H1 (cell line): ENCODE measurements around the gene CHST12. TPM values are rescaled to one million over a fixed set of nuclear protein-coding genes. Genes with fewer than 3 reads are reported as not detected.

Experiments
- CTCF ChIA-PET: fragments of 300-600 bp; sonication (Branson Sonifier 250); formaldehyde crosslinking; loops from one replicate; lab custom pipeline; 2021; ENCODE audit not compliant: partially characterized antibody; lab: Charles Lee
- POLR2A ChIA-PET: fragments of 300-600 bp; sonication (Branson Sonifier 250); formaldehyde crosslinking; loops from one replicate; lab custom pipeline; 2021; ENCODE audit warnings: inconsistent platforms; ENCODE audit not compliant: partially characterized antibody; lab: Charles Lee
- DNase-seq, 2 experiments: peaks; one replicate each; pipeline versions ENCODE4 v3.0.0 to v3.0.0-alpha.2; 2010 to 2022; ENCODE audit warnings: low spot score in 2 of 2, low read depth in 1 of 2, mixed read lengths in 1 of 2
- FAIRE-seq: peaks from 2 replicates; lab custom pipeline; 2011; peaks lifted over from hg19 to GRCh38; lab: Jason Lieb, UNC
- H2AFZ ChIP-seq: 2 replicates; pipeline ENCODE4 v1.8.1; 2012; ENCODE audit warnings: low read length, inconsistent platforms
- H2AK5ac ChIP-seq: 2 replicates; pipeline ENCODE4 v1.6.1; 2013; ENCODE audit warnings: low read depth, low read length
- H2BK120ac ChIP-seq: replicated peaks from 2 replicates; pipeline ENCODE3; 2013; ENCODE audit warnings: low read depth, low read length, inconsistent platforms
- H2BK12ac ChIP-seq: 2 replicates; pipeline ENCODE4 v1.6.1; 2013; ENCODE audit warnings: low read depth, low read length
- H2BK15ac ChIP-seq: 2 replicates; pipeline ENCODE4 v1.6.1; 2013; ENCODE audit warnings: low read length
- H2BK20ac ChIP-seq: 2 replicates; pipeline ENCODE4 v1.6.1; 2013; ENCODE audit warnings: low read length
- H2BK5ac ChIP-seq: 2 replicates; pipeline ENCODE4 v1.6.1; 2013; ENCODE audit warnings: low read depth, low read length
- H3K14ac ChIP-seq: 2 replicates; pipeline ENCODE4 v1.6.1; 2013; ENCODE audit warnings: inconsistent platforms; ENCODE audit not compliant: insufficient read length
- H3K18ac ChIP-seq: 2 replicates; pipeline ENCODE4 v1.6.1; 2013; ENCODE audit warnings: low read length; ENCODE audit errors: extremely low read depth
- H3K23ac ChIP-seq: 2 replicates; pipeline ENCODE4 v1.6.1; 2013; ENCODE audit warnings: inconsistent platforms; ENCODE audit not compliant: insufficient read length
- H3K23me2 ChIP-seq: 2 replicates; pipeline ENCODE4 v1.6.1; 2013; ENCODE audit warnings: low read depth, low read length
- H3K27ac ChIP-seq: 2 replicates; pipeline ENCODE4 v1.6.1; 2011; ENCODE audit warnings: low read depth, low read length, inconsistent platforms
- H3K27me3 ChIP-seq, 4 experiments: replicated peaks in 1 of 4; 1 replicate in 1 of 4; 2 replicates in 3 of 4; pipeline versions ENCODE4 v1.6.1 to v1.8.1; 2011 to 2013; ENCODE audit warnings: low read length in 3 of 4, mild to moderate bottlenecking in 3 of 4, inconsistent platforms in 2 of 4, mixed read lengths in 2 of 4, moderate library complexity in 1 of 4; ENCODE audit not compliant: control insufficient read depth in 3 of 4, insufficient read depth in 3 of 4; ENCODE audit errors: extremely low read depth in 1 of 4
- H3K36me3 ChIP-seq, 4 experiments: 2 replicates each; pipeline versions ENCODE4 v1.6.1 to v1.8.1; 2011 to 2013; ENCODE audit warnings: mild to moderate bottlenecking in 4 of 4, low read length in 3 of 4, moderate library complexity in 2 of 4, control low read depth in 1 of 4, inconsistent platforms in 1 of 4; ENCODE audit not compliant: insufficient read depth in 4 of 4, control insufficient read depth in 2 of 4
- H3K4ac ChIP-seq: replicated peaks from 2 replicates; pipeline ENCODE3; 2013; ENCODE audit warnings: low read length, low read depth, mixed read lengths, inconsistent platforms; ENCODE audit not compliant: insufficient read length
- H3K4me1 ChIP-seq, 4 experiments: replicated peaks in 1 of 4; 1 replicate in 1 of 4; 2 replicates in 3 of 4; pipeline versions ENCODE4 v1.6.1 to v1.8.1; 2011 to 2013; ENCODE audit warnings: low read length in 3 of 4, inconsistent platforms in 2 of 4, mixed read lengths in 1 of 4; ENCODE audit not compliant: insufficient read depth in 4 of 4, control insufficient read depth in 3 of 4
- H3K4me2 ChIP-seq, 2 experiments: 2 replicates each; pipeline versions ENCODE4 v1.6.1 to v1.8.1; 2011 to 2013; ENCODE audit warnings: low read depth in 2 of 2, low read length in 2 of 2, control low read depth in 1 of 2, inconsistent platforms in 1 of 2, mild to moderate bottlenecking in 1 of 2; ENCODE audit not compliant: insufficient read depth in 1 of 2
- H3K4me3 ChIP-seq, 4 experiments: fragments of 200-600, 300-600 bp in 1 of 4; sonication (generic), shearing (Covaris generic), sonication (Bioruptor Twin) in 1 of 4; 2 replicates each; pipeline versions ENCODE4 v1.5.1 to v1.8.1; 2011 to 2016; ENCODE audit warnings: low read length in 4 of 4, low read depth in 3 of 4, control low read depth in 2 of 4, inconsistent platforms in 2 of 4, mild to moderate bottlenecking in 2 of 4, mixed read lengths in 1 of 4, moderate library complexity in 1 of 4; ENCODE audit not compliant: insufficient read depth in 2 of 4; ENCODE audit errors: extremely low read depth in 1 of 4
- H3K56ac ChIP-seq: replicated peaks from 2 replicates; pipeline ENCODE3; 2013; ENCODE audit warnings: low read depth, mild to moderate bottlenecking, mixed read lengths, low read length, inconsistent platforms; ENCODE audit not compliant: insufficient read length
- H3K79me1 ChIP-seq: 2 replicates; pipeline ENCODE4 v1.6.1; 2013; ENCODE audit warnings: low read depth, low read length, control low read depth
- H3K79me2 ChIP-seq, 2 experiments: 2 replicates each; pipeline versions ENCODE4 v1.6.1 to v1.8.1; 2012 to 2013; ENCODE audit warnings: low read length in 2 of 2, mild to moderate bottlenecking in 2 of 2, inconsistent platforms in 1 of 2; ENCODE audit not compliant: insufficient read depth in 2 of 2, control insufficient read depth in 1 of 2
- H3K9ac ChIP-seq, 4 experiments: replicated peaks in 1 of 4; 1 replicate in 1 of 4; 2 replicates in 3 of 4; pipeline versions ENCODE4 v1.6.1 to v1.8.1; 2011 to 2013; ENCODE audit warnings: low read depth in 3 of 4, low read length in 3 of 4, control low read depth in 2 of 4, mild to moderate bottlenecking in 2 of 4, moderate library complexity in 2 of 4, inconsistent platforms in 1 of 4; ENCODE audit errors: extremely low read depth in 1 of 4
- H3K9me3 ChIP-seq, 2 experiments: 2 replicates each; pipeline versions ENCODE4 v1.6.1 to v1.8.1; 2012 to 2013; ENCODE audit warnings: mild to moderate bottlenecking in 2 of 2, moderate library complexity in 2 of 2, control low read depth in 1 of 2, inconsistent platforms in 1 of 2, low read depth in 1 of 2, low read length in 1 of 2, mixed read lengths in 1 of 2; ENCODE audit not compliant: insufficient read depth in 2 of 2
- H4K20me1 ChIP-seq, 2 experiments: replicated peaks in 1 of 2; 2 replicates each; pipeline versions ENCODE3 to v1.8.1; 2011 to 2013; ENCODE audit warnings: inconsistent platforms in 2 of 2, low read length in 2 of 2, mild to moderate bottlenecking in 1 of 2; ENCODE audit not compliant: insufficient read depth in 2 of 2, control insufficient read depth in 1 of 2
- H4K5ac ChIP-seq: 2 replicates; pipeline ENCODE4 v1.6.1; 2013; ENCODE audit warnings: low read length, low read depth, mixed read lengths, inconsistent platforms; ENCODE audit not compliant: insufficient read length
- H4K8ac ChIP-seq: 2 replicates; pipeline ENCODE4 v1.8.0; 2013; ENCODE audit warnings: mild to moderate bottlenecking, moderate library complexity, low read length, inconsistent platforms; ENCODE audit not compliant: insufficient read depth; ENCODE audit errors: extremely low read depth
- H4K91ac ChIP-seq: replicated peaks from 2 replicates; pipeline ENCODE3; 2013; ENCODE audit warnings: low read length, mixed read lengths, inconsistent platforms; ENCODE audit not compliant: insufficient read length
- BRCA1 ChIP-seq: IDR thresholded peaks from 2 replicates; pipeline ENCODE4 v1.6.1; 2012; ENCODE audit warnings: low read depth, low read length, improper control_type of control experiment
- CHD1 ChIP-seq: IDR thresholded peaks from 2 replicates; pipeline ENCODE4 v1.6.1; 2012; ENCODE audit warnings: low read depth, low read length, improper control_type of control experiment
- CTBP2 ChIP-seq: IDR thresholded peaks from 2 replicates; pipeline ENCODE4 v1.7.0; 2011; ENCODE audit warnings: borderline replicate concordance, mild to moderate bottlenecking, moderate library complexity, mixed read lengths, low read length; ENCODE audit not compliant: insufficient read depth, insufficient read length
- EGR1 ChIP-seq: IDR thresholded peaks from 2 replicates; pipeline ENCODE4 v1.6.1; 2011; ENCODE audit warnings: low read depth, low read length, borderline replicate concordance
- GABPA ChIP-seq: IDR thresholded peaks from 2 replicates; pipeline ENCODE4 v1.6.1; 2011; ENCODE audit warnings: mild to moderate bottlenecking, low read length, moderate library complexity, borderline replicate concordance; ENCODE audit not compliant: insufficient read depth
- POLR2AphosphoS5 ChIP-seq: IDR thresholded peaks from 2 replicates; pipeline ENCODE4 v1.6.1; 2011; ENCODE audit warnings: low read depth, low read length
- RNF2 ChIP-seq: fragments of 200-900, 300-1000 bp; sonication (generic); IDR thresholded peaks from 2 replicates; pipeline ENCODE4 v1.7.1; 2016; ENCODE audit warnings: borderline replicate concordance, low read depth, mild to moderate bottlenecking, antibody characterized with exemption, low read length; ENCODE audit not compliant: poor library complexity, severe bottlenecking; ENCODE audit errors: missing control alignments
- SP4 ChIP-seq: IDR thresholded peaks from 2 replicates; pipeline ENCODE4 v1.6.1; 2012; ENCODE audit warnings: low read length, inconsistent platforms
- SRF ChIP-seq: IDR thresholded peaks from 2 replicates; pipeline ENCODE4 v1.6.1; 2011; ENCODE audit warnings: mild to moderate bottlenecking, low read depth, low read length, moderate library complexity
- TCF12 ChIP-seq: IDR thresholded peaks from 2 replicates; pipeline ENCODE4 v1.6.1; 2011; ENCODE audit warnings: low read depth, mild to moderate bottlenecking, low read length
- WGBS, 2 experiments: shearing (Covaris generic) in 1 of 2; methylation state at CpG; one replicate each; pipeline versions ENCODE4 v1.1.6 to v1.1.7; 2013 to 2015; ENCODE audit warnings: low lambda C conversion rate in 2 of 2, mixed read lengths in 2 of 2, inconsistent platforms in 1 of 2, low coverage in 1 of 2, missing lambda C conversion rate in 1 of 2; ENCODE audit not compliant: insufficient replicate concordance in 2 of 2, insufficient coverage in 1 of 2, insufficient read length in 1 of 2; ENCODE audit errors: extremely low coverage in 1 of 2, missing lambda C conversion rate in 1 of 2; 5-methylcytosine and 5-hydroxymethylcytosine counted together
- polyA plus RNA-seq, 7 experiments: library from polyadenylated mRNA; depleted of rRNA in 3 of 7; stranded (reverse) in 5 of 7; unstranded in 2 of 7; fragments of >200 nt in 5 of 7; fragments of 200-250 nt in 2 of 7; gene quantifications; 1 replicate in 5 of 7; 2 replicates in 1 of 7; 4 replicates in 1 of 7; pipeline versions ENCODE4 v1.2.1 to v1.2.3, GENCODE V29; 2011 to 2013; ENCODE audit warnings: missing spikeins in 2 of 7, mixed read lengths in 2 of 7
- total RNA-seq: library from RNA; stranded (reverse); fragmentation: NEBNext Ultra II Directional; extraction: Animal tissue kit (Norgen Biotek cat#: 25700); gene quantifications from 2 replicates; pipeline ENCODE4 v1.2.1, GENCODE V29; 2021

Gene CHST12
- total and polyA plus RNA-seq, 2 of the 8 experiments (the other 6 are each of a cell fraction or from before 2014, with no cell fraction given): 13.4 to 24.1 TPM

DNA sequence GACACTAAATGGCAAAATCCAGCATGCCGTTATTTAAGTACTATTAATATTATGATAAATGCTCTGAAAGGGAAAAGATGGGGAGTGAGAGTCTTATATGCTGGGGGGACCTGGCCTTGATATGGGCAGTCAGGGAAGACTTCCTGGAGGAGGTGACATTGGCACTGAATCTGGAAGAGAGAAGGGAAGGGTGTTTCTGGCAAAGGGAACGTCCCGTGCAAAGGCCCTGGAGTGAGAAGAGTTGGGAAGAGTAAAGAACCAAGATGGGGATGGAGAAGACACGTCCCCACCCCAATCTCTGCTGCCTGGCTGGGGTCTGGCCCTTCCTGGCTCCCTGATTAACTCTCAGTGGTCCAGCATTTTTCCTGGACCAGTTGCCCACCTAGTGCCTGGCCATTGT, 77.8 kb downstream of the CHST12 start:
- CTCF ChIA-PET: interaction anchor here (1.1 to 2.1 kb wide), 6 partner anchors 10 to 86 kb away, joined by 3 to 17 read pairs (median 4); no protein-coding TSS in a partner anchor
- no peak overlapping the region for H4K8ac ChIP-seq
- TF ChIP-seq POLR2AphosphoS5: no peak
- no peak for TF ChIP-seq RNF2
- no peak for TF ChIP-seq BRCA1
- TF ChIP-seq EGR1: no peak
- no peak for TF ChIP-seq CTBP2
- no peak for TF ChIP-seq SP4
- TF ChIP-seq GABPA: no peak
- no peak for TF ChIP-seq SRF
- no peak for TF ChIP-seq TCF12
- no peak for TF ChIP-seq CHD1
- no peak overlapping the region for H3K14ac ChIP-seq
- H3K4me2 ChIP-seq: no peak overlapping the region
- no peak for DNase-seq
- no peak overlapping the region for H2BK20ac ChIP-seq
- no peaks in the 10 kb centered on the region; the same call in 1 of the 2 replicates for H3K23me2 ChIP-seq
- H3K79me2 ChIP-seq: no peaks in the 10 kb centered on the region
- H3K4ac ChIP-seq: no peak overlapping the region
- no peak overlapping the region for H2AFZ ChIP-seq
- POLR2A ChIA-PET: interaction anchor here (2.1 kb wide), 1 partner anchor 11 kb away, joined by 6 read pairs; no protein-coding TSS in a partner anchor
- H2BK12ac ChIP-seq: no peak overlapping the region
- H4K20me1 ChIP-seq: no peaks in the 10 kb centered on the region
- 0 out of 2 replicates have a peak overlapping the region, but pooled peaks have one; percentile 72 for H2BK15ac ChIP-seq
- H3K36me3 ChIP-seq: no peaks in the 10 kb centered on the region
- H3K23ac ChIP-seq: no peak overlapping the region
- no peak overlapping the region for H2BK5ac ChIP-seq
- no peak overlapping the region for H3K18ac ChIP-seq
- H3K9me3 ChIP-seq: no peaks in the 10 kb centered on the region; a peak in 1 of 4 replicates
- H3K9ac ChIP-seq: no peak overlapping the region
- H3K27me3 ChIP-seq: no peaks in the 10 kb centered on the region
- no peak for FAIRE-seq
- no peak overlapping the region for H3K4me3 ChIP-seq
- no peak overlapping the region for H2AK5ac ChIP-seq
- peaks cover 0 to 19% (median 8%) of the 10 kb centered on the region in 4 experiments; a peak in 4 of 7 replicates for H3K4me1 ChIP-seq
- H3K27ac ChIP-seq: no peak overlapping the region
- H4K91ac ChIP-seq: no peak overlapping the region
- no peak overlapping the region for H4K5ac ChIP-seq
- H3K79me1 ChIP-seq: no peaks in the 10 kb centered on the region
- no peak overlapping the region for H2BK120ac ChIP-seq
- WGBS, 2 experiments: 91% methylated on average over 4 of the region's 4 CpGs; no CpG with 5 or more reads in 1 of the 2 experiments
- no peak overlapping the region for H3K56ac ChIP-seq
